ENCODE results near the gene MUC21. TPM values are rescaled to one million over a fixed set of nuclear protein-coding genes. Genes with fewer than 3 reads are reported as not detected.

Gene MUC21
- total RNA-seq, 4 donors from 2014 or later, result not detected

DNA sequence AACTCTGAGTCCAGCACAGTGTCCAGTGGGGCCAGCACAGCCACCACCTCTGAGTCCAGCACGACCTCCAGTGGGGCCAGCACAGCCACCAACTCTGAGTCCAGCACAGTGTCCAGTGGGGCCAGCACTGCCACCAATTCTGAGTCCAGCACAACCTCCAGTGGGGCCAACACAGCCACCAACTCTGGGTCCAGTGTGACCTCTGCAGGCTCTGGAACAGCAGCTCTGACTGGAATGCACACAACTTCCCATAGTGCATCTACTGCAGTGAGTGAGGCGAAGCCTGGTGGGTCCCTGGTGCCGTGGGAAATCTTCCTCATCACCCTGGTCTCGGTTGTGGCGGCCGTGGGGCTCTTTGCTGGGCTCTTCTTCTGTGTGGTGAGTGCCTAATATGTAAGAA is 3.8 kb downstream of the MUC21 start:
- H3K9me3 ChIP-seq, result no peaks in the 10 kb centered on the region
- intact Hi-C loops (cut with DNase I), result no loop called here
- H3K4me3 ChIP-seq (replicated peaks in 1 of 3), result no peak overlapping the region
- H3K27ac ChIP-seq, result no peak overlapping the region
- H3K36me3 ChIP-seq, result no peaks in the 10 kb centered on the region
- H3K4me1 ChIP-seq, result peaks cover 0 to 4% of the 10 kb centered on the region in 2 donors
- DNase-seq, result no peak
- no peaks in the 10 kb centered on the region for H3K27me3 ChIP-seq
- 89 to 98% methylated on average over 5 of the region's 6 CpGs for WGBS, 2 donors
- TF ChIP-seq, protein P1, sequence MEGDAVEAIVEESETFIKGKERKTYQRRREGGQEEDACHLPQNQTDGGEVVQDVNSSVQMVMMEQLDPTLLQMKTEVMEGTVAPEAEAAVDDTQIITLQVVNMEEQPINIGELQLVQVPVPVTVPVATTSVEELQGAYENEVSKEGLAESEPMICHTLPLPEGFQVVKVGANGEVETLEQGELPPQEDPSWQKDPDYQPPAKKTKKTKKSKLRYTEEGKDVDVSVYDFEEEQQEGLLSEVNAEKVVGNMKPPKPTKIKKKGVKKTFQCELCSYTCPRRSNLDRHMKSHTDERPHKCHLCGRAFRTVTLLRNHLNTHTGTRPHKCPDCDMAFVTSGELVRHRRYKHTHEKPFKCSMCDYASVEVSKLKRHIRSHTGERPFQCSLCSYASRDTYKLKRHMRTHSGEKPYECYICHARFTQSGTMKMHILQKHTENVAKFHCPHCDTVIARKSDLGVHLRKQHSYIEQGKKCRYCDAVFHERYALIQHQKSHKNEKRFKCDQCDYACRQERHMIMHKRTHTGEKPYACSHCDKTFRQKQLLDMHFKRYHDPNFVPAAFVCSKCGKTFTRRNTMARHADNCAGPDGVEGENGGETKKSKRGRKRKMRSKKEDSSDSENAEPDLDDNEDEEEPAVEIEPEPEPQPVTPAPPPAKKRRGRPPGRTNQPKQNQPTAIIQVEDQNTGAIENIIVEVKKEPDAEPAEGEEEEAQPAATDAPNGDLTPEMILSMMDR (IDR thresholded peaks at IDR 0.05), result no peak
- no peak for TF ChIP-seq POLR2A (IDR thresholded peaks at IDR 0.05)

DNA sequence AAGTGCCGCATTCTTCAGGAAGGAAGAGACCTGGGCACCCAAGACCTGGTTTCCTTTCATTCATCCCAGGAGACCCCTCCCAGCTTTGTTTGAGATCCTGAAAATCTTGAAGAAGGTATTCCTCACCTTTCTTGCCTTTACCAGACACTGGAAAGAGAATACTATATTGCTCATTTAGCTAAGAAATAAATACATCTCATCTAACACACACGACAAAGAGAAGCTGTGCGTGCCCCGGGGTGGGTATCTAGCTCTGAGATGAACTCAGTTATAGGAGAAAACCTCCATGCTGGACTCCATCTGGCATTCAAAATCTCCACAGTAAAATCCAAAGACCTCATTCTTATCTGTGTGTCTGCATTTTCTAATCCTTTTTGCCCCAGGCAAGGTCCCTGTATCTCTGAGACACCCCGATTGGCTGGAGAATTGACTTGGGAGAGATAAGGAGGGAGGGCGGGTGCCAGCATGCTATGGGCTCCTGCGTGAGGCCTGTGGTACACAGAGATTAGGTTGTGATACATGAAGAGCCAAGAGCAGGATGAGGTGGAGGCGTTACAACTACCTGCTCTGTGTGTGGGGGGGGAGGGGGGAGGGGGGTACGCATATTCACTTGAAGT is 4.8 kb downstream of the MUC21 start:
- DNase-seq, result no peak
- no peaks in the 10 kb centered on the region for H3K27me3 ChIP-seq
- H3K9me3 ChIP-seq, result no peaks in the 10 kb centered on the region
- H3K27ac ChIP-seq, result no peak overlapping the region
- intact Hi-C loops (cut with DNase I), result no loop called here
- H3K4me3 ChIP-seq (replicated peaks in 1 of 3), result no peak overlapping the region
- 90 to 93% methylated on average over 8 to 9 of the region's 9 CpGs for WGBS, 2 donors
- no peaks in the 10 kb centered on the region for H3K36me3 ChIP-seq
- H3K4me1 ChIP-seq, result no peaks in the 10 kb centered on the region
- TF ChIP-seq POLR2A (IDR thresholded peaks at IDR 0.05), result no peak
- TF ChIP-seq, protein P1 (IDR thresholded peaks at IDR 0.05), result no peak

DNA sequence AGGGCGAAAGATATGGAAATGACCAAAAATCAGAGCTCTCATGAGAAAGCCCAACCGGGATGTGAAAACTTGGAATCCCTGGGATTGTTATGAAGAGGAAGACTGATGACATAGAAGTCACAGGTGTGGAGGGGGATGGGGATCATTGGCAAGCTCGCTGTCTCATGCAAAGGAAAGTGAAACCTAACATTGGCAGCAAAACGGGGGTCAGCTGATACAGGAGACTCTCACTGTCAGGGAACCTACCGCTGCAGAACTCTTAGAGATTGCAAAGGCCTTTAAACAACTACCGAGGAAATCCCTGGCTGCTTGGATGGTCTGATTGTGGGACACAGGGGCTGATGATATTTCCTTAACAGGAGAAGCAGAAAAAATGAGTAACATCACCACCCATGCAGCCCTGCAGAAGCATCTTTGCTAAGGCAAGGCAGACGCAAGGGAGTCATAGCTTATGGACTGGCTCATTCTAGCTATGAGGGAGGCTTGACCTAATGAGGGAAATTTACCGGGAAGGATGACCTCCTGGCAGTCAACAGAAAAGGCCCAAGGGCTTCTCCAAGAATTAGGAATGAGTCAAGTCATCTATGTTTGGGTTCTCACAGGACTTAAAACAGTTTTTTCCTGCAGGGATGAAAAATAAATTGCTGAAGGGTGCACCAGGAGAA is 7.0 kb downstream of the MUC21 start:
- peak in 1 of 2 donors; percentile 33 for DNase-seq
- intact Hi-C loops (cut with DNase I), result no loop called here
- H3K4me3 ChIP-seq (replicated peaks in 1 of 3), result no peak overlapping the region
- no peaks in the 10 kb centered on the region for H3K27me3 ChIP-seq
- no peak for TF ChIP-seq POLR2A (IDR thresholded peaks at IDR 0.05)
- TF ChIP-seq, protein P1 (IDR thresholded peaks at IDR 0.05), result no peak
- no peaks in the 10 kb centered on the region for H3K36me3 ChIP-seq
- no peaks in the 10 kb centered on the region for H3K9me3 ChIP-seq
- no peaks in the 10 kb centered on the region for H3K4me1 ChIP-seq
- H3K27ac ChIP-seq, result no peak overlapping the region
- 78 to 79% methylated on average over 8 of the region's 8 CpGs for WGBS, 2 donors

DNA sequence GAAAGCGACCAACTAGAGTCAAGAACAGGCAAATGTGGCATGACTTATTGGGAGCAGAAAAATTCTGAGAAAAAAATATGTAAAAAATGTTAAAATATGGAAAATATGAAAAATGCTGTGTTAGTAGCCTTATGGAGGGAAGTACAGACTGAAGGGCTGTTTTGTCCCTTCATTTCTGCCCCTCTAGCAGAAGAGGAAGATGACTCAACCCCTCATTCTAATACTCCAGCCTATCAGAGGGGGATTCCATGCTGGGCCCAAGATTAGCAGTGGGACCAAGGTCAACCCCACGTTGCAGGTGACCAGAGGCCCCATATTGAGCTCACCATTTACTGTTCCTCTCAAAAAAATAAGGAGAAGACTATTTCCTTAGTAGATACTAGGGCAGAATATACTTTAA is 8.4 kb downstream of the MUC21 start:
- Histone ChIP-seq H3K27ac (no peak overlapping the region), H3K4me1 (no peaks in the 10 kb centered on the region), H3K27me3 (no peaks in the 10 kb centered on the region), H3K9me3 (no peaks in the 10 kb centered on the region), H3K4me3 (replicated peaks in 1 of 3) (no peak overlapping the region), H3K36me3 (no peaks in the 10 kb centered on the region)
- intact Hi-C loops (cut with DNase I), result no loop called here
- 91 to 96% methylated on average over 2 of the region's 2 CpGs for WGBS, 2 donors
- DNase-seq, result no peak
- TF ChIP-seq POLR2A (IDR thresholded peaks at IDR 0.05), result no peak
- TF ChIP-seq, protein P1 (IDR thresholded peaks at IDR 0.05), result no peak

DNA sequence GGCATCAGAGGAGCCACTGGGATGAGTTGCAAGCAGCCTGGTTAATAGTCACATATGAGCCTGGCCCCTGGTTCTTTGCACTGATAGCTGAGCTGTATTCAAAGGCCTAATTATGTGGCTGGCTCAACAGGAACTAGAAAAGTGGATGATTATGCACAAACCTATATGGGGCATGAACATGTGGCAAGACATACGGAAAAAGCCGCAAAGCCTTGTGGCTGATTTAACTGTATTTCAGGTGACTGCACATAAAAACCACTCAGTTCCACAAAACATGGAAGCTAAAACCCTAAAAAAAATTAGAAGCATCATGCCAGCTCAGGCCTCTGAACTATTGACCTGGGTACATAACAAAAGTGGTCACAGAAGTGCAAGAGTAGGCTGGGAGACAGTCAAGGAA is 13.8 kb downstream of the MUC21 start:
- H3K27me3 ChIP-seq, result no peaks in the 10 kb centered on the region
- H3K36me3 ChIP-seq, result no peaks in the 10 kb centered on the region
- WGBS, 2 donors, result 94 to 96% methylated on average over 2 of the region's 2 CpGs
- no peak overlapping the region for H3K27ac ChIP-seq
- no peak for DNase-seq
- H3K4me1 ChIP-seq, result no peaks in the 10 kb centered on the region
- H3K9me3 ChIP-seq, result no peaks in the 10 kb centered on the region
- no peak overlapping the region for H3K4me3 ChIP-seq (replicated peaks in 1 of 3)
- TF ChIP-seq, protein P1 (IDR thresholded peaks at IDR 0.05), result no peak
- no peak for TF ChIP-seq POLR2A (IDR thresholded peaks at IDR 0.05)
- intact Hi-C loops (cut with DNase I), result no loop called here

Measured in thyroid gland (tissue), 4 donors.